Smooth muscle cell (in vitro differentiated cells): ENCODE results near the gene SF3A2. TPM values are rescaled to one million over a fixed set of nuclear protein-coding genes. Genes with fewer than 3 reads are reported as not detected.

Experiments used
- DNase-seq: peaks from one replicate; lab custom pipeline; 2025; ENCODE audit not compliant: unreplicated experiment; lab: John Stamatoyannopoulos, UW
- H2AFZ ChIP-seq: fragments of 200-600 bp; sonication (generic); 2 replicates; pipeline ENCODE4 v1.6.0; 2016; ENCODE audit warnings: antibody characterized with exemption, low read depth, mild to moderate bottlenecking
- H3F3A ChIP-seq: fragments of 200-600 bp; sonication (generic); 2 replicates; pipeline ENCODE4 v1.6.0; 2017; ENCODE audit warnings: antibody characterized with exemption, low read depth
- H3K27ac ChIP-seq: fragments of 200-600 bp; sonication (generic); 2 replicates; pipeline ENCODE4 v1.5.1; 2016; ENCODE audit warnings: low read depth, mild to moderate bottlenecking
- H3K27me3 ChIP-seq: fragments of 200-600 bp; sonication (generic); 2 replicates; pipeline ENCODE4 v1.6.1; 2016; ENCODE audit warnings: low read depth, mild to moderate bottlenecking
- H3K36me3 ChIP-seq: fragments of 200-600 bp; sonication (generic); 2 replicates; pipeline ENCODE4 v1.5.1; 2016; ENCODE audit warnings: low read depth
- H3K4me1 ChIP-seq: fragments of 200-600 bp; sonication (generic); 2 replicates; pipeline ENCODE4 v1.5.1; 2016; ENCODE audit warnings: low read depth
- H3K4me2 ChIP-seq: fragments of 200-600 bp; sonication (generic); 2 replicates; pipeline ENCODE4 v1.6.0; 2016; ENCODE audit warnings: mild to moderate bottlenecking
- H3K4me3 ChIP-seq: fragments of 200-600 bp; sonication (generic); 2 replicates; pipeline ENCODE4 v1.5.1; 2016; ENCODE audit warnings: mild to moderate bottlenecking
- H3K79me2 ChIP-seq: fragments of 200-600 bp; sonication (generic); 2 replicates; pipeline ENCODE4 v1.6.0; 2016; ENCODE audit warnings: low read depth, mild to moderate bottlenecking
- H3K9ac ChIP-seq: fragments of 200-600 bp; sonication (generic); 2 replicates; pipeline ENCODE4 v1.6.0; 2016; ENCODE audit warnings: low read depth
- H3K9me3 ChIP-seq: fragments of 200-600 bp; sonication (generic); replicated peaks from 2 replicates; pipeline ENCODE4 v1.5.1; 2016; ENCODE audit warnings: low read depth
- H4K20me1 ChIP-seq: fragments of 200-600 bp; sonication (generic); 2 replicates; pipeline ENCODE4 v1.6.0; 2016; ENCODE audit warnings: low read depth
- WGBS: methylation state at CpG from one replicate; pipeline ENCODE4 v1.1.7; 2016; ENCODE audit warnings: low lambda C conversion rate; 5-methylcytosine and 5-hydroxymethylcytosine counted together
- polyA plus RNA-seq: library from polyadenylated mRNA; unstranded; fragments of >200 nt; fragmentation: Nextera tagmentation; extraction: Ambion mirVana; gene quantifications from 2 replicates; pipeline ENCODE4 v1.2.1, GENCODE V29; 2016
- total RNA-seq: library from RNA; depleted of rRNA; stranded (reverse); fragments of >200 nt; gene quantifications from 2 replicates; pipeline ENCODE4 v1.2.3, GENCODE V29; 2014
- TF ChIP-seq, protein P1 (sequence below): fragments of 200-600 bp; sonication (generic); IDR thresholded peaks from 2 replicates; pipeline ENCODE4 v1.5.1; 2017; ENCODE audit warnings: borderline replicate concordance, mild to moderate bottlenecking, antibody characterized with exemption; ENCODE audit not compliant: insufficient read depth, poor library complexity, severe bottlenecking

SF3A2 gene
- total and polyA plus RNA-seq, 2 experiments from 2014 or later = 28.5 to 63.0 TPM

DNA sequence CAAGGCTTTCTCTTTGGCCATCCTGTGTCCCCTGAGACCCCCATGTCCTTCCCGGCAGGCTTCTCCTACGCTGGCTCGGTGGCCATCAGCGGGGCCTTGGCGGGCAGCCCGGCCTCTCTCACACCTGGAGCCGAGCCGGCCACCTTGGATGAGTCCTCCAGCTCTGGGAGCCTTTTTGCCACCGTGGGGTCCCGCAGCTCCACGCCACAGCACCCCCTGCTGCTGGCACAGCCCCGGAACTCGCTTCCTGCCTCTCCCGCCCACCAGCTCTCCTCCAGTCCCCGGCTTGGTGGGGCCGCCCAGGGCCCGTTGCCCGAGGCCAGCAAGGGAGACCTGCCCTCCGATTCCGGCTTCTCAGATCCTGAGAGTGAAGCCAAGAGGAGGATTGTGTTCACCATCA lies 14.7 kb upstream of the SF3A2 start:
- Histone ChIP-seq H3K4me3 (no peak overlapping the region), H4K20me1 (no peaks in the 10 kb centered on the region), H3K36me3 (no peaks in the 10 kb centered on the region), H3K27me3 (no peaks in the 10 kb centered on the region), H3F3A (no peaks in the 10 kb centered on the region), H3K79me2 (no peaks in the 10 kb centered on the region), H3K4me1 (no peaks in the 10 kb centered on the region), H3K9me3 (no peaks in the 10 kb centered on the region), H2AFZ (no peak overlapping the region), H3K27ac (no peak overlapping the region), H3K4me2 (no peak overlapping the region), H3K9ac (no peak overlapping the region)
- TF ChIP-seq, protein P1, sequence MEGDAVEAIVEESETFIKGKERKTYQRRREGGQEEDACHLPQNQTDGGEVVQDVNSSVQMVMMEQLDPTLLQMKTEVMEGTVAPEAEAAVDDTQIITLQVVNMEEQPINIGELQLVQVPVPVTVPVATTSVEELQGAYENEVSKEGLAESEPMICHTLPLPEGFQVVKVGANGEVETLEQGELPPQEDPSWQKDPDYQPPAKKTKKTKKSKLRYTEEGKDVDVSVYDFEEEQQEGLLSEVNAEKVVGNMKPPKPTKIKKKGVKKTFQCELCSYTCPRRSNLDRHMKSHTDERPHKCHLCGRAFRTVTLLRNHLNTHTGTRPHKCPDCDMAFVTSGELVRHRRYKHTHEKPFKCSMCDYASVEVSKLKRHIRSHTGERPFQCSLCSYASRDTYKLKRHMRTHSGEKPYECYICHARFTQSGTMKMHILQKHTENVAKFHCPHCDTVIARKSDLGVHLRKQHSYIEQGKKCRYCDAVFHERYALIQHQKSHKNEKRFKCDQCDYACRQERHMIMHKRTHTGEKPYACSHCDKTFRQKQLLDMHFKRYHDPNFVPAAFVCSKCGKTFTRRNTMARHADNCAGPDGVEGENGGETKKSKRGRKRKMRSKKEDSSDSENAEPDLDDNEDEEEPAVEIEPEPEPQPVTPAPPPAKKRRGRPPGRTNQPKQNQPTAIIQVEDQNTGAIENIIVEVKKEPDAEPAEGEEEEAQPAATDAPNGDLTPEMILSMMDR = peak; percentile 17
- WGBS = over 99% methylated on average over 20 of the region's 20 CpGs
- no peak for DNase-seq

DNA sequence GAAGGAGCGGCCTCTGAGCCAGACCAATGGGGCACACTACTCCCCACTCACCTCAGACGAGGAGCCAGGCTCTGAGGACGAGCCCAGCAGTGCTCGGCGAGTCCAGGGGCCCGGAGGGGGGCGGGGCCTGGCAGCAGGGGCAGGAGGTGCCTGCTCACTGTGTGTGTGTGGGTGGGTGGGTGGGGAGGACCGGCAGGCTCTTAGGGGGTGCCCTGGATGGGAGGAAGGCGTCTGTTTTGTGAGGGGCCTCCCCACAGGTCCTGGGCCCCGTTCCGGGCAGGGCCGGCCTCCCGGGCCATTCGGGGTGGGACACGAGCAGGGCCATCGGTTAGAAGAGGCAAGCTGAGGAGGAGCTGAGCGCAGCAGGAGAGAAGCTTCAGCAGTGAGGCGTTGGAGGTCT lies 13.2 kb upstream of the SF3A2 start:
- TF ChIP-seq, protein P1 = no peak
- Histone ChIP-seq H3K9ac (no peak overlapping the region), H3F3A (no peaks in the 10 kb centered on the region), H3K4me1 (no peaks in the 10 kb centered on the region), H4K20me1 (no peaks in the 10 kb centered on the region), H3K4me3 (no peak overlapping the region), H3K27ac (no peak overlapping the region), H3K36me3 (no peaks in the 10 kb centered on the region), H2AFZ (no peak overlapping the region), H3K9me3 (no peaks in the 10 kb centered on the region), H3K27me3 (no peaks in the 10 kb centered on the region), H3K79me2 (no peaks in the 10 kb centered on the region), H3K4me2 (no peak overlapping the region)
- DNase-seq = no peak
- WGBS = 93% methylated on average over 18 of the region's 18 CpGs

DNA sequence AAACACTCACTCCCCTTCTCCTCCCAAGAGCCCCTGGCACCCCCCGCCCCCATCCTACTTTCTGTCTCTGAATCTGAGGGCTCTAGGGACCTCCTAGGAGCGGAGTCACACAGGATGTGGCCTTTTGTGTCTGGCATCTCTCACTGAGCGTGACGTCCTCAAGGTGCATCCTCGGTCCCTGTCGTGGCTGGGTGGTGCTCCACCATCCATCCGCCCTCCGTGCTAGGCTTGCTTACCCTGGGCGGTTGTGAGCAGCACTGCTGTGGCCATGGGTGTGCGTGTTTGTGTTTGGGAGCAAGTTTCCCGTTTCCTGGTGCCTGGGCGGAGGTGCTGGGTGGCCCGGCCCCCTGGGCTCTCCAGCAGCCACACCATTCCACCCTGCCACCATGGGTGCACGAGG lies 12.7 kb upstream of the SF3A2 start:
- H3K4me2 ChIP-seq = no peak overlapping the region
- H3K36me3 ChIP-seq = no peaks in the 10 kb centered on the region
- TF ChIP-seq, protein P1 = no peak
- no peaks in the 10 kb centered on the region for H4K20me1 ChIP-seq
- DNase-seq = no peak
- no peaks in the 10 kb centered on the region for H3K9me3 ChIP-seq
- no peak overlapping the region for H2AFZ ChIP-seq
- WGBS = 95% methylated on average over 14 of the region's 14 CpGs
- H3K27me3 ChIP-seq = no peaks in the 10 kb centered on the region
- no peaks in the 10 kb centered on the region for H3F3A ChIP-seq
- no peaks in the 10 kb centered on the region for H3K79me2 ChIP-seq
- H3K4me1 ChIP-seq = no peaks in the 10 kb centered on the region
- no peak overlapping the region for H3K4me3 ChIP-seq
- no peak overlapping the region for H3K9ac ChIP-seq
- H3K27ac ChIP-seq = no peak overlapping the region

DNA sequence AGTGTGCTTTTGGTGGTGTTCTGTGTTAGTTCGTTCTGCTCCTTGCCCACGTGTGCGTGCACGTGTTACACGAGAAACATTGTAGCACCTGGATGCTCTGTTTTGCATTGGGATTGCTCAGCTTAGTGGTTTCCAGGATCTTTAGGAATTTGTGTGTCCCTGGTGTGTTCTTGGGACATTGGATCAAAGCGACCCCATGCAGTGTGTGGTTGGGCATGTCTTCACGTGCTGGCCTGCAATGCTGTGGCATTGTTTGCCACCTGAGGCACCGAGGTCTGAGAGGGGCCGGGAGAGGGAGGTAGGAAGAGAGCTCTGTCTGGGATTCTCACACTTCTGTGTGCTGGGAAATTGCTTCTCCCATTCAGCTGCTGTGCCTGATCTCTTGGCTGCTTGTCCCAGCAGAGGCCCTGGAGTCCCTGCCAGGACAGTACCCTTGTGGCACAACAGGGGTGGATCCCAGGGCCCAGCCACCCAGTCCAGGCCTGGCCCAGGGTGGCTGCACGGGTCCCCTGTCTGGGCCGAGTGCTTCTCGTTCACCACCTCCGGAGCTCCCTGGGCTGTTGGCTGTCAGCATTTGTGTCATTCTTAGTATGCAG lies 11.8 kb upstream of the SF3A2 start:
- Histone ChIP-seq H3K4me1 (no peaks in the 10 kb centered on the region), H3K4me2 (no peak overlapping the region), H3K79me2 (no peaks in the 10 kb centered on the region), H2AFZ (no peak overlapping the region), H3K27me3 (no peaks in the 10 kb centered on the region), H3F3A (no peaks in the 10 kb centered on the region), H4K20me1 (no peaks in the 10 kb centered on the region), H3K9ac (no peak overlapping the region), H3K9me3 (no peaks in the 10 kb centered on the region), H3K27ac (no peak overlapping the region), H3K36me3 (no peaks in the 10 kb centered on the region), H3K4me3 (no peak overlapping the region)
- no peak for DNase-seq
- 97% methylated on average over 13 of the region's 13 CpGs for WGBS
- TF ChIP-seq, protein P1 = no peak
